Endothelial cell of umbilical vein (primary cell): ENCODE data around the gene RASGRF2.
"Not testable (repeated sequence)": the region's sequence is repeated elsewhere in the genome, so short reads cannot be mapped to it uniquely, and the experiment has no call there.

ENCODE experiments used
- CTCF ChIP-seq, 2 donors: IDR thresholded peaks; 1 replicate in 1 of 2; 2 replicates in 1 of 2; pipeline ENCODE4 v1.5.1; 2011; ENCODE audit warnings: low read length in 2 of 2, mild to moderate bottlenecking in 2 of 2, moderate library complexity in 2 of 2, control low read depth in 1 of 2, inconsistent platforms in 1 of 2, low read depth in 1 of 2; ENCODE audit not compliant: insufficient read depth in 1 of 2; ENCODE audit errors: extremely low read depth in 1 of 2
- EZH2 ChIP-seq: IDR thresholded peaks from 2 replicates; pipeline ENCODE4 v1.6.1; 2012; ENCODE audit warnings: borderline replicate concordance, low read depth, mild to moderate bottlenecking, moderate library complexity, low read length, inconsistent platforms; ENCODE audit not compliant: severe bottlenecking
- MAX ChIP-seq: IDR thresholded peaks from 2 replicates; pipeline ENCODE4 v1.6.1; 2011; ENCODE audit not compliant: insufficient read depth, insufficient read length
- POLR2A ChIP-seq: IDR thresholded peaks from 2 replicates; pipeline ENCODE4 v1.6.1; 2012; ENCODE audit warnings: low read depth, mild to moderate bottlenecking, control low read depth, low read length
- POLR2AphosphoS5 ChIP-seq: IDR thresholded peaks from 2 replicates; pipeline ENCODE4 v1.6.1; 2012; ENCODE audit warnings: low read depth, mild to moderate bottlenecking, control low read depth, low read length, moderate library complexity; ENCODE audit not compliant: insufficient read depth

- not testable (repeated sequence) for TF ChIP-seq CTCF (IDR thresholded peaks at IDR 0.05; ENCODE audit: extremely low read depth in 1 of 2, insufficient read depth in 1 of 2, low read depth in 1 of 2, low read length in 2 of 2); EZH2; POLR2AphosphoS5; POLR2A; MAX
Observed at GRCh38 chr5:81124689-81125088, 164.5 kb downstream of the RASGRF2 start.
